H1 (cell line): ENCODE data around the gene UBE2G2. TPM values are rescaled to one million over a fixed set of nuclear protein-coding genes. Genes with fewer than 3 reads are reported as not detected.
A peak's percentile ranks its signal among the peaks of the same experiment; 100 is the strongest.

Experiments
- CTCF ChIA-PET: fragments of 300-600 bp; sonication (Branson Sonifier 250); formaldehyde crosslinking; loops from one replicate; lab custom pipeline; 2021; ENCODE audit not compliant: partially characterized antibody; lab: Charles Lee
- POLR2A ChIA-PET: fragments of 300-600 bp; sonication (Branson Sonifier 250); formaldehyde crosslinking; loops from one replicate; lab custom pipeline; 2021; ENCODE audit warnings: inconsistent platforms; ENCODE audit not compliant: partially characterized antibody; lab: Charles Lee
- DNase-seq, 2 experiments: peaks; one replicate each; pipeline versions ENCODE4 v3.0.0 to v3.0.0-alpha.2; 2010 to 2022; ENCODE audit warnings: low spot score in 2 of 2, low read depth in 1 of 2, mixed read lengths in 1 of 2
- FAIRE-seq: peaks from 2 replicates; lab custom pipeline; 2011; peaks lifted over from hg19 to GRCh38; lab: Jason Lieb, UNC
- H2AFZ ChIP-seq: 2 replicates; pipeline ENCODE4 v1.8.1; 2012; ENCODE audit warnings: low read length, inconsistent platforms
- H2AK5ac ChIP-seq: 2 replicates; pipeline ENCODE4 v1.6.1; 2013; ENCODE audit warnings: low read depth, low read length
- H2BK120ac ChIP-seq: replicated peaks from 2 replicates; pipeline ENCODE3; 2013; ENCODE audit warnings: low read depth, low read length, inconsistent platforms
- H2BK12ac ChIP-seq: 2 replicates; pipeline ENCODE4 v1.6.1; 2013; ENCODE audit warnings: low read depth, low read length
- H2BK15ac ChIP-seq: 2 replicates; pipeline ENCODE4 v1.6.1; 2013; ENCODE audit warnings: low read length
- H2BK20ac ChIP-seq: 2 replicates; pipeline ENCODE4 v1.6.1; 2013; ENCODE audit warnings: low read length
- H2BK5ac ChIP-seq: 2 replicates; pipeline ENCODE4 v1.6.1; 2013; ENCODE audit warnings: low read depth, low read length
- H3K14ac ChIP-seq: 2 replicates; pipeline ENCODE4 v1.6.1; 2013; ENCODE audit warnings: inconsistent platforms; ENCODE audit not compliant: insufficient read length
- H3K18ac ChIP-seq: 2 replicates; pipeline ENCODE4 v1.6.1; 2013; ENCODE audit warnings: low read length; ENCODE audit errors: extremely low read depth
- H3K23ac ChIP-seq: 2 replicates; pipeline ENCODE4 v1.6.1; 2013; ENCODE audit warnings: inconsistent platforms; ENCODE audit not compliant: insufficient read length
- H3K23me2 ChIP-seq: 2 replicates; pipeline ENCODE4 v1.6.1; 2013; ENCODE audit warnings: low read depth, low read length
- H3K27ac ChIP-seq: 2 replicates; pipeline ENCODE4 v1.6.1; 2011; ENCODE audit warnings: low read depth, low read length, inconsistent platforms
- H3K27me3 ChIP-seq, 4 experiments: replicated peaks in 1 of 4; 1 replicate in 1 of 4; 2 replicates in 3 of 4; pipeline versions ENCODE4 v1.6.1 to v1.8.1; 2011 to 2013; ENCODE audit warnings: low read length in 3 of 4, mild to moderate bottlenecking in 3 of 4, inconsistent platforms in 2 of 4, mixed read lengths in 2 of 4, moderate library complexity in 1 of 4; ENCODE audit not compliant: control insufficient read depth in 3 of 4, insufficient read depth in 3 of 4; ENCODE audit errors: extremely low read depth in 1 of 4
- H3K36me3 ChIP-seq, 4 experiments: 2 replicates each; pipeline versions ENCODE4 v1.6.1 to v1.8.1; 2011 to 2013; ENCODE audit warnings: mild to moderate bottlenecking in 4 of 4, low read length in 3 of 4, moderate library complexity in 2 of 4, control low read depth in 1 of 4, inconsistent platforms in 1 of 4; ENCODE audit not compliant: insufficient read depth in 4 of 4, control insufficient read depth in 2 of 4
- H3K4ac ChIP-seq: replicated peaks from 2 replicates; pipeline ENCODE3; 2013; ENCODE audit warnings: low read length, low read depth, mixed read lengths, inconsistent platforms; ENCODE audit not compliant: insufficient read length
- H3K4me1 ChIP-seq, 4 experiments: replicated peaks in 1 of 4; 1 replicate in 1 of 4; 2 replicates in 3 of 4; pipeline versions ENCODE4 v1.6.1 to v1.8.1; 2011 to 2013; ENCODE audit warnings: low read length in 3 of 4, inconsistent platforms in 2 of 4, mixed read lengths in 1 of 4; ENCODE audit not compliant: insufficient read depth in 4 of 4, control insufficient read depth in 3 of 4
- H3K4me2 ChIP-seq, 2 experiments: 2 replicates each; pipeline versions ENCODE4 v1.6.1 to v1.8.1; 2011 to 2013; ENCODE audit warnings: low read depth in 2 of 2, low read length in 2 of 2, control low read depth in 1 of 2, inconsistent platforms in 1 of 2, mild to moderate bottlenecking in 1 of 2; ENCODE audit not compliant: insufficient read depth in 1 of 2
- H3K4me3 ChIP-seq, 4 experiments: fragments of 200-600, 300-600 bp in 1 of 4; sonication (generic), shearing (Covaris generic), sonication (Bioruptor Twin) in 1 of 4; 2 replicates each; pipeline versions ENCODE4 v1.5.1 to v1.8.1; 2011 to 2016; ENCODE audit warnings: low read length in 4 of 4, low read depth in 3 of 4, control low read depth in 2 of 4, inconsistent platforms in 2 of 4, mild to moderate bottlenecking in 2 of 4, mixed read lengths in 1 of 4, moderate library complexity in 1 of 4; ENCODE audit not compliant: insufficient read depth in 2 of 4; ENCODE audit errors: extremely low read depth in 1 of 4
- H3K56ac ChIP-seq: replicated peaks from 2 replicates; pipeline ENCODE3; 2013; ENCODE audit warnings: low read depth, mild to moderate bottlenecking, mixed read lengths, low read length, inconsistent platforms; ENCODE audit not compliant: insufficient read length
- H3K79me1 ChIP-seq: 2 replicates; pipeline ENCODE4 v1.6.1; 2013; ENCODE audit warnings: low read depth, low read length, control low read depth
- H3K79me2 ChIP-seq, 2 experiments: 2 replicates each; pipeline versions ENCODE4 v1.6.1 to v1.8.1; 2012 to 2013; ENCODE audit warnings: low read length in 2 of 2, mild to moderate bottlenecking in 2 of 2, inconsistent platforms in 1 of 2; ENCODE audit not compliant: insufficient read depth in 2 of 2, control insufficient read depth in 1 of 2
- H3K9ac ChIP-seq, 4 experiments: replicated peaks in 1 of 4; 1 replicate in 1 of 4; 2 replicates in 3 of 4; pipeline versions ENCODE4 v1.6.1 to v1.8.1; 2011 to 2013; ENCODE audit warnings: low read depth in 3 of 4, low read length in 3 of 4, control low read depth in 2 of 4, mild to moderate bottlenecking in 2 of 4, moderate library complexity in 2 of 4, inconsistent platforms in 1 of 4; ENCODE audit errors: extremely low read depth in 1 of 4
- H3K9me3 ChIP-seq, 2 experiments: 2 replicates each; pipeline versions ENCODE4 v1.6.1 to v1.8.1; 2012 to 2013; ENCODE audit warnings: mild to moderate bottlenecking in 2 of 2, moderate library complexity in 2 of 2, control low read depth in 1 of 2, inconsistent platforms in 1 of 2, low read depth in 1 of 2, low read length in 1 of 2, mixed read lengths in 1 of 2; ENCODE audit not compliant: insufficient read depth in 2 of 2
- H4K20me1 ChIP-seq, 2 experiments: replicated peaks in 1 of 2; 2 replicates each; pipeline versions ENCODE3 to v1.8.1; 2011 to 2013; ENCODE audit warnings: inconsistent platforms in 2 of 2, low read length in 2 of 2, mild to moderate bottlenecking in 1 of 2; ENCODE audit not compliant: insufficient read depth in 2 of 2, control insufficient read depth in 1 of 2
- H4K5ac ChIP-seq: 2 replicates; pipeline ENCODE4 v1.6.1; 2013; ENCODE audit warnings: low read length, low read depth, mixed read lengths, inconsistent platforms; ENCODE audit not compliant: insufficient read length
- H4K8ac ChIP-seq: 2 replicates; pipeline ENCODE4 v1.8.0; 2013; ENCODE audit warnings: mild to moderate bottlenecking, moderate library complexity, low read length, inconsistent platforms; ENCODE audit not compliant: insufficient read depth; ENCODE audit errors: extremely low read depth
- H4K91ac ChIP-seq: replicated peaks from 2 replicates; pipeline ENCODE3; 2013; ENCODE audit warnings: low read length, mixed read lengths, inconsistent platforms; ENCODE audit not compliant: insufficient read length
- BRCA1 ChIP-seq: IDR thresholded peaks from 2 replicates; pipeline ENCODE4 v1.6.1; 2012; ENCODE audit warnings: low read depth, low read length, improper control_type of control experiment
- SUZ12 ChIP-seq: fragments of 200-600 bp; sonication (generic); IDR thresholded peaks from 2 replicates; pipeline ENCODE4 v1.6.1; 2012; ENCODE audit warnings: mild to moderate bottlenecking, inconsistent platforms, low read length, moderate library complexity, mixed read lengths
- WGBS, 2 experiments: shearing (Covaris generic) in 1 of 2; methylation state at CpG; one replicate each; pipeline versions ENCODE4 v1.1.6 to v1.1.7; 2013 to 2015; ENCODE audit warnings: low lambda C conversion rate in 2 of 2, mixed read lengths in 2 of 2, inconsistent platforms in 1 of 2, low coverage in 1 of 2, missing lambda C conversion rate in 1 of 2; ENCODE audit not compliant: insufficient replicate concordance in 2 of 2, insufficient coverage in 1 of 2, insufficient read length in 1 of 2; ENCODE audit errors: extremely low coverage in 1 of 2, missing lambda C conversion rate in 1 of 2; 5-methylcytosine and 5-hydroxymethylcytosine counted together
- polyA plus RNA-seq, 7 experiments: library from polyadenylated mRNA; depleted of rRNA in 3 of 7; stranded (reverse) in 5 of 7; unstranded in 2 of 7; fragments of >200 nt in 5 of 7; fragments of 200-250 nt in 2 of 7; gene quantifications; 1 replicate in 5 of 7; 2 replicates in 1 of 7; 4 replicates in 1 of 7; pipeline versions ENCODE4 v1.2.1 to v1.2.3, GENCODE V29; 2011 to 2013; ENCODE audit warnings: missing spikeins in 2 of 7, mixed read lengths in 2 of 7
- total RNA-seq: library from RNA; stranded (reverse); fragmentation: NEBNext Ultra II Directional; extraction: Animal tissue kit (Norgen Biotek cat#: 25700); gene quantifications from 2 replicates; pipeline ENCODE4 v1.2.1, GENCODE V29; 2021
- TF ChIP-seq, protein P1 (sequence below), 3 experiments: IDR thresholded peaks; 1 replicate in 2 of 3; 2 replicates in 1 of 3; pipeline versions ENCODE4 v1.5.1 to v1.6.1; 2011; ENCODE audit warnings: low read length in 3 of 3, mild to moderate bottlenecking in 3 of 3, inconsistent platforms in 2 of 3, low read depth in 1 of 3, moderate library complexity in 1 of 3; ENCODE audit not compliant: insufficient read depth in 1 of 3; ENCODE audit errors: control extremely low read depth in 1 of 3

UBE2G2 gene
- total and polyA plus RNA-seq, 2 of the 8 experiments (the other 6 are each of a cell fraction or from before 2014, with no cell fraction given): 96.3 to 101 TPM

DNA sequence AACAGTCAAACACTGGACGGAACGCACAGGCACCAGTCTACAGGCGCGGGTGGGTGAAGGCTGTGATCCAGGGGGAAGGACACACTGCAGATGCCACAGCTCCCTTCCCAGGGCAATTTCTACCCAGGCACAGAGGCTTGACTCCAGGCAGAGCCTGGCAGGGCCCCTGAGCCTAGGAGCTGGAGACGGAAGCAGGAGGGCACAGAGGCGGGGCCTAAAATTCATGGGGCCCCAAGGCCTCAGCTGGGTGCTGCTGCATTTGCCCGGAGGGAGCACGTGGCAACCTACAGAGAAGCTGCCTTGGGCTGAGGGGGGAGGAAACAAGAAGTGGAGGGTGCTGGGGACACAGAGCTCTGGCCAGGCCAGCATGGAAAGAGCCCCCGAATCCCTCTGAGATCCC, 41.2 kb downstream of the UBE2G2 start:
- no peak overlapping the region for H4K8ac ChIP-seq
- no peak overlapping the region for H3K56ac ChIP-seq
- H3K36me3 ChIP-seq: no peaks in the 10 kb centered on the region
- no peak for DNase-seq
- no peak overlapping the region for H2AK5ac ChIP-seq
- H2BK15ac ChIP-seq: peak overlapping the region; percentile 83
- TF ChIP-seq BRCA1 (no peak), SUZ12 (no peak)
- TF ChIP-seq, protein P1, sequence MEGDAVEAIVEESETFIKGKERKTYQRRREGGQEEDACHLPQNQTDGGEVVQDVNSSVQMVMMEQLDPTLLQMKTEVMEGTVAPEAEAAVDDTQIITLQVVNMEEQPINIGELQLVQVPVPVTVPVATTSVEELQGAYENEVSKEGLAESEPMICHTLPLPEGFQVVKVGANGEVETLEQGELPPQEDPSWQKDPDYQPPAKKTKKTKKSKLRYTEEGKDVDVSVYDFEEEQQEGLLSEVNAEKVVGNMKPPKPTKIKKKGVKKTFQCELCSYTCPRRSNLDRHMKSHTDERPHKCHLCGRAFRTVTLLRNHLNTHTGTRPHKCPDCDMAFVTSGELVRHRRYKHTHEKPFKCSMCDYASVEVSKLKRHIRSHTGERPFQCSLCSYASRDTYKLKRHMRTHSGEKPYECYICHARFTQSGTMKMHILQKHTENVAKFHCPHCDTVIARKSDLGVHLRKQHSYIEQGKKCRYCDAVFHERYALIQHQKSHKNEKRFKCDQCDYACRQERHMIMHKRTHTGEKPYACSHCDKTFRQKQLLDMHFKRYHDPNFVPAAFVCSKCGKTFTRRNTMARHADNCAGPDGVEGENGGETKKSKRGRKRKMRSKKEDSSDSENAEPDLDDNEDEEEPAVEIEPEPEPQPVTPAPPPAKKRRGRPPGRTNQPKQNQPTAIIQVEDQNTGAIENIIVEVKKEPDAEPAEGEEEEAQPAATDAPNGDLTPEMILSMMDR (IDR thresholded peaks at IDR 0.05; ENCODE audit: control extremely low read depth in 1 of 3, insufficient read depth in 1 of 3, low read depth in 1 of 3, low read length in 3 of 3): no peak
- no peak overlapping the region for H3K14ac ChIP-seq
- H2BK20ac ChIP-seq: no peak overlapping the region
- H2BK120ac ChIP-seq: no peak overlapping the region
- no peaks in the 10 kb centered on the region for H4K20me1 ChIP-seq
- H3K79me2 ChIP-seq: no peaks in the 10 kb centered on the region
- 0 out of 2 replicates have a peak overlapping the region, but pooled peaks have one; percentile 88 for H2BK12ac ChIP-seq
- H3K4me3 ChIP-seq: no peak overlapping the region
- ChIA-PET POLR2A (interaction anchor here (2.6 kb wide), 1 partner anchor 11 kb away, joined by 10 read pairs; no protein-coding TSS in a partner anchor), CTCF (interaction anchor here (0.9 to 4.7 kb wide), 16 partner anchors 9 to 250 kb away, joined by 3 to 28 read pairs (median 4); partner anchors contain the start of gene KRTAP10-12)
- H3K27ac ChIP-seq: no peak overlapping the region
- no peak overlapping the region for H2BK5ac ChIP-seq
- H3K18ac ChIP-seq: no peak overlapping the region
- no peak overlapping the region for H3K4ac ChIP-seq
- H4K5ac ChIP-seq: no peak overlapping the region
- H2AFZ ChIP-seq: no peak overlapping the region
- no peaks in the 10 kb centered on the region for H3K27me3 ChIP-seq
- peaks cover 0 to 6% of the 10 kb centered on the region in 2 experiments; a peak in 1 of 4 replicates for H3K9me3 ChIP-seq
- no peak overlapping the region for H3K4me2 ChIP-seq
- peak overlapping the region; percentile 7 for H4K91ac ChIP-seq
- H3K4me1 ChIP-seq: peaks cover 0 to 29% (median 12%) of the 10 kb centered on the region in 4 experiments; a peak in 6 of 7 replicates
- no peaks in the 10 kb centered on the region for H3K23me2 ChIP-seq
- no peak for FAIRE-seq
- peaks cover 3% of the 10 kb centered on the region; the same call in 1 of the 2 replicates for H3K79me1 ChIP-seq
- 83% methylated on average over 7 of the region's 9 CpGs; no CpG with 5 or more reads in 1 of the 2 experiments for WGBS, 2 experiments
- H3K23ac ChIP-seq: no peak overlapping the region
- H3K9ac ChIP-seq: no peak overlapping the region; a peak in 1 of 7 replicates
